PC-9 (cell line): ENCODE data around the gene ANKRD36C.
"Not testable (repeated sequence)": the region's sequence is repeated elsewhere in the genome, so short reads cannot be mapped to it uniquely, and the experiment has no call there.

Source experiments
- CTCF ChIP-seq: fragments of 200-600 bp; sonication (generic); conservative IDR thresholded peaks from 2 replicates; pipeline ENCODE4 v1.6.1; 2017; ENCODE audit warnings: mixed run types, antibody characterized with exemption, mild to moderate bottlenecking, moderate library complexity
- EZH2 ChIP-seq: fragments of 200-600 bp; sonication (generic); IDR thresholded peaks from 2 replicates; pipeline ENCODE4 v1.8.0; 2017; ENCODE audit warnings: antibody characterized with exemption, low read depth

- not testable (repeated sequence) for TF ChIP-seq EZH2, CTCF
Observed at GRCh38 chr2:95824218-95824617, 167.4 kb downstream of the ANKRD36C start.
